ENCODE results near the gene ARHGAP10. TPM values are rescaled to one million over a fixed set of nuclear protein-coding genes. Genes with fewer than 3 reads are reported as not detected.

Gene ARHGAP10, protein sequence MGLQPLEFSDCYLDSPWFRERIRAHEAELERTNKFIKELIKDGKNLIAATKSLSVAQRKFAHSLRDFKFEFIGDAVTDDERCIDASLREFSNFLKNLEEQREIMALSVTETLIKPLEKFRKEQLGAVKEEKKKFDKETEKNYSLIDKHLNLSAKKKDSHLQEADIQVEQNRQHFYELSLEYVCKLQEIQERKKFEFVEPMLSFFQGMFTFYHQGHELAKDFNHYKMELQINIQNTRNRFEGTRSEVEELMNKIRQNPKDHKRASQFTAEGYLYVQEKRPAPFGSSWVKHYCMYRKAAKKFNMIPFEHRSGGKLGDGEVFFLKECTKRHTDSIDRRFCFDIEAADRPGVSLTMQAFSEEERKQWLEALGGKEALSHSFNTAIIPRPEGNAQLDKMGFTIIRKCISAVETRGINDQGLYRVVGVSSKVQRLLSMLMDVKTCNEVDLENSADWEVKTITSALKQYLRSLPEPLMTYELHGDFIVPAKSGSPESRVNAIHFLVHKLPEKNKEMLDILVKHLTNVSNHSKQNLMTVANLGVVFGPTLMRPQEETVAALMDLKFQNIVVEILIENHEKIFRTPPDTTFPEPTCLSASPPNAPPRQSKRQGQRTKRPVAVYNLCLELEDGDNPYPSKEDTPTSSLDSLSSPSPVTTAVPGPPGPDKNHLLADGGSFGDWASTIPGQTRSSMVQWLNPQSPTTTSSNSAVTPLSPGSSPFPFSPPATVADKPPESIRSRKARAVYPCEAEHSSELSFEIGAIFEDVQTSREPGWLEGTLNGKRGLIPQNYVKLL
- total RNA-seq (1 to 10 TPM; 8.6 to 9.7 TPM), polyA plus RNA-seq (14.0 TPM)

DNA sequence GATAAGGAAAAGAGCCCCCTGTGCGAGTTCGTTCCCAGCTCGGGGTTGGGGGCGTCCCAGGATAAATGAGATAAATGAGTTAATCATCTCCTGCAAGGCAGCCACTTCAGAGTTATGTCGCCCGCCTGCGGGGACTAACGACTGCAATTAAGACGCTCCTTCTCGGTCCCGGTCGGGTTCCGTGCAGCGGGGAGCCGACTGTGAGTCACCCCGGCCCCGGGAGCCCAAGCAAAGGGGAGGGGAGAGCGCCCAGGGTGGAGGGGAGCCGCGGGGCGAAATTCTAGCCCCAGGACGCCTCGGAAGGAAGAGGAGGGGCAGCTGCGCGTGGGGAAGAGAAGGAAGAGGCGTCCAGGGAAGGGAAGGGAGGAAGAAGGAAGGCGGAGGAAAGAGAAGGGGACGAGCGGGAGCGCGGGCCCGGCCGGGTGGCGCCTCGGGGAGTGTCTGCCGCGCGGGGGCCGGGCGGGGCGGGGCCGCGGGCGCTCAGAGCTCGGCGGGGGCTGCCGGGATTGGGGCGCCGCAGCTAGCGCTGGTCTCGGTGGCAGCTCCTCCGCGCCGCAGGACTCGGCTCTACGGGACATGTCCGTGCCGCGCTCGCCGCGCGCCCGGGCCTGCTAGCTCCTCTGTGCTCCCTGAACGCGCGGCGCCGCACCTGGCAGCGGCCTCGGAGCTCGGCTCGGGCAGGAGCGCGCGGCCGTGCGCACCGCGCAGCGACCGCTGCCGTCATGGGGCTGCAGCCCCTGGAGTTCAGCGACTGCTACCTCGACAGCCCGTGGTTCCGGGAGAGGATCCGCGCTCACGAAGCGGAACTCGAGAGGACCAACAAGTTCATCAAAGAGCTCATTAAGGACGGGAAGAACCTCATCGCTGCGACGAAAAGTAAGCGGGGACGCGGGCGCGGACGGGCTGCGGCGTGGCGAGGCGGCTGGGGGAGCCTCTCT, at the start of gene ARHGAP10:
TSS of gene ARHGAP10 (plus strand) at position 509 of the 938 bp plus-strand sequence. CDS start at position 723, 214 bp downstream.
- Mint-ChIP-seq H3K4me1 (peaks cover 40 to 50% (median 47%) of the 10 kb centered on the region in 3 donors), H3K36me3 (peaks cover 0 to 7% (median 0%) of the 10 kb centered on the region in 3 donors), H3K27ac (peak within 1 kb of the TSS; percentile 89 to 96 (median 93)), H3K4me3 (peak within 1 kb of the TSS; percentile 84 to 98 (median 93)), H3K9me3 (no peaks in the 10 kb centered on the region), H3K27me3 (no peaks in the 10 kb centered on the region)
- H3K36me3 ChIP-seq (ENCODE audit: insufficient read depth, low read length), result no peaks in the 10 kb centered on the region
- H3K4me3 ChIP-seq (ENCODE audit: low read length), result peak within 1 kb of the TSS; percentile 72
- peak within 1 kb of the TSS; percentile 47 for H3K27ac ChIP-seq (ENCODE audit: low read depth, low read length)
- peak; percentile 55 to 76 (median 61) for DNase-seq
- H3K9me3 ChIP-seq (ENCODE audit: low read length), result no peaks in the 10 kb centered on the region
- H3K4me1 ChIP-seq (ENCODE audit: insufficient read depth, low read length), result peaks cover 23% of the 10 kb centered on the region
- no peaks in the 10 kb centered on the region for H3K27me3 ChIP-seq (ENCODE audit: insufficient read depth, low read length, poor library complexity, severe bottlenecking)
- CTCF ChIA-PET, result interaction anchor here (0.9 to 3.4 kb wide), 12 partner anchors 9 to 134 kb away, joined by 3 to 34 read pairs (median 4); partner anchors contain the start of gene PRMT9
- POLR2A ChIA-PET, result interaction anchor here (0.6 to 2.0 kb wide), 8 partner anchors 10 to 711 kb away, joined by 3 to 16 read pairs (median 6); partner anchors contain the start of genes PRMT9 and TMEM184C

DNA sequence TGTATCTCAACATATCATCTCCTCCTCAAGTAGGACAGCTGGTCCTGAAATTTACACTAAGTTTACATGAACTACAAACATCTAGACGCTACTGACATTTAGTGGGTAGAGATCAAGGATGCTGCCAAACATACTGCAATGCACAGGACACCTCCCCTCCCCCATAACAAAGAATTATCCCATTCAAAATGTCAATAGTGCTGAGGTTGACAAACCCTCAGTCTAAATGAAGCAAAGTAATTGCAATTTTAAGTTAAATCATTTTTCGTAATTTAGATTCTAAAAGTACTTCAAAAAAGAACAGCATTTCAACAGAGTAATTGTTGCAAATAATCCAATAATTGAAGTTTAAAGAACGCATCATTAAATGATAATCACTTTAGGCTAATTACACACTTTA, 49.1 kb upstream of the ARHGAP10 start:
- H3K4me3 Mint-ChIP-seq, result peak overlapping the region; percentile 81 to 99 (median 96)
- DNase-seq, result no peak
- H3K9me3 Mint-ChIP-seq, result no peaks in the 10 kb centered on the region
- POLR2A ChIA-PET, result interaction anchor here (1.5 to 2.4 kb wide), 2 partner anchors 65 to 762 kb away, joined by 3 to 34 read pairs; partner anchors contain the start of gene TMEM184C
- H3K27me3 ChIP-seq (ENCODE audit: insufficient read depth, low read length, poor library complexity, severe bottlenecking), result no peaks in the 10 kb centered on the region
- CTCF ChIA-PET, result interaction anchor here (2.2 to 3.8 kb wide), 2 partner anchors 26 to 184 kb away, joined by 11 to 25 read pairs; no protein-coding TSS in a partner anchor
- no peak overlapping the region for H3K27ac ChIP-seq (ENCODE audit: low read depth, low read length)
- H3K4me1 ChIP-seq (ENCODE audit: insufficient read depth, low read length), result peaks cover 13% of the 10 kb centered on the region
- no peaks in the 10 kb centered on the region for H3K36me3 ChIP-seq (ENCODE audit: insufficient read depth, low read length)
- H3K27me3 Mint-ChIP-seq, result peaks cover 0 to 8% of the 10 kb centered on the region in 2 donors
- H3K36me3 Mint-ChIP-seq, result peaks cover 5 to 37% (median 11%) of the 10 kb centered on the region in 3 donors
- no peaks in the 10 kb centered on the region for H3K9me3 ChIP-seq (ENCODE audit: low read length)
- H3K4me3 ChIP-seq (ENCODE audit: low read length), result peak overlapping the region; percentile 81
- peak overlapping the region; percentile 91 to 99 (median 98) for H3K27ac Mint-ChIP-seq
- peaks cover 27 to 52% (median 36%) of the 10 kb centered on the region in 3 donors for H3K4me1 Mint-ChIP-seq

DNA sequence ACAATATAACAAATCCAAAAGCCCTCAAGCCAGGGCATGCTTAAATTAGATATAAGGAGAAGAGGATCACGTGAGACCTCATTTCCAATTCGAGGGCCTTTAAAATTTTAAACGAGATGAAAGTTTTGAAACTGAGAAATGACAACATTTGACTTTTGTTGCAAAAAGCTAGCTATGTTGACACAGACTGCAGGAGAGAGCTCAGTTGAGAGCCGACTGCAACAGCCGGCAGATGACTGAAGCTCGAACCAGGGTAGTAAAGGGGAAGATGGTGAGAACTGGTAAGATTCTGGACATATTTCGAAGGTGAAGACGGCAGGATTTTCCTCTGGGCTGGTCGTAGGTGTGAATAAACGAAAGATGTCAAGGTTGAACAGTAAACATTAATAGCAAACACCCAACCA, 48.7 kb upstream of the ARHGAP10 start:
- Histone ChIP-seq H3K9me3 (ENCODE audit: low read length) (no peaks in the 10 kb centered on the region), H3K4me1 (ENCODE audit: insufficient read depth, low read length) (peaks cover 13% of the 10 kb centered on the region), H3K27me3 (ENCODE audit: insufficient read depth, low read length, poor library complexity, severe bottlenecking) (no peaks in the 10 kb centered on the region), H3K36me3 (ENCODE audit: insufficient read depth, low read length) (no peaks in the 10 kb centered on the region), H3K27ac (ENCODE audit: low read depth, low read length) (peak overlapping the region; percentile 93), H3K4me3 (ENCODE audit: low read length) (peak overlapping the region; percentile 81)
- CTCF ChIA-PET, result interaction anchor here (1.3 to 3.8 kb wide), 3 partner anchors 26 to 184 kb away, joined by 3 to 25 read pairs (median 11); no protein-coding TSS in a partner anchor
- POLR2A ChIA-PET, result interaction anchor here (0.6 to 2.4 kb wide), 5 partner anchors 49 to 1746 kb away, joined by 3 to 34 read pairs (median 11); partner anchors contain the start of genes ARHGAP10 and TMEM184C
- Mint-ChIP-seq H3K27ac (peak overlapping the region; percentile 91 to 99 (median 98)), H3K4me3 (peak overlapping the region; percentile 81 to 99 (median 96)), H3K27me3 (peaks cover 0 to 8% of the 10 kb centered on the region in 2 donors), H3K36me3 (peaks cover 5 to 33% (median 9%) of the 10 kb centered on the region in 3 donors), H3K4me1 (peaks cover 27 to 49% (median 36%) of the 10 kb centered on the region in 3 donors), H3K9me3 (no peaks in the 10 kb centered on the region)
- peak in 1 of 5 donors; percentile 13 for DNase-seq

DNA sequence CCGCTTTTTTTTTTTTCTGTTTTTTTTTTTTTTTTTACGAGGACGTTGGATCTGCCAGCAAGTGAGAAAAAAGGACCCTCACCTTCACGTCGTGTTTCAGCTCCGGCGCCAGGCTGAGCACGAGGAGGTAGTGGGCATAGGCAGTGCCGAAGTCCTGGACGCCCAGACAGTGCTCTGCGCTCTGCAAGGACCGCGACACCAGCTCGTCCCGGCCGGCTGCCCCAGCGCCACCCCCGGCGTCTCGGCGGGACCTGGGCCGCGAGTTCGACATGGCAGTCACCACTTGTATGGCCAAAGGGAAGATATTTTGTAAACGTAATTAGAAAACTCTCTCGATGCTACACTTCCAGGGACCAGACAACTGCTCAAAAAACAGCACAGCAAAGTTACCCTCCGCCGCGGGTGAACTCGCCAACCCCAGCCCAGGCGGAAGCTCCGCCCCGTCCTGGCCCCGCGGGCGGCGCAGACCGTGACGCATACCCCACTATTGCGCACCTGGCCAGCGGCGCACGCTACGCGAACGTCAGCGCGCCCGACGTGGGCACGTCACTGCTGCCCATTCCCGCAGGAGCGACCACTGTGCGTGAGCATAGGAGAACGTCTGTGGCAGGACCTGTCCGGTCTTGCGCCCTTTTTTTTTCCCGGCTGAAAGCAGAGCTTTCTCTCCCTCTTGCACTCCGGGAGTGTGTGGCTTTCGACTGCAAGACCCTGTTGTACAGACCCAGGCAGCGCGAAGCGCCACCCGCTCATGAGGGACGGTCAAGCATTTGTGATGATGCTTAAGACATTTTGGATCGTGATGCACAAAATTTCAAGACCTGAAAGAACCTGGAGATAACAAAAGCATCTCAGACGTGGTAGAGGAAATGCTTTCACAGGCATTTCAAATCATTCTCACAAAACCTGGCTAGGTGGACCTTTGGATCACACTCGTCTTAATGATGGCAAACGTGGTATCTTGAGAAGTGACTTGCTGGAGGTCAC, 47.9 kb upstream of the ARHGAP10 start, which contains the start of gene PRMT9:
TSS of gene PRMT9 (minus strand) at position 447 of the 984 bp plus-strand sequence. CDS start at position 271, 176 bp downstream.
- POLR2A ChIA-PET, result interaction anchor here (0.5 to 2.4 kb wide), 9 partner anchors 40 to 1747 kb away, joined by 3 to 34 read pairs (median 5); partner anchors contain the start of genes ARHGAP10, NR3C2 and TMEM184C

DNA sequence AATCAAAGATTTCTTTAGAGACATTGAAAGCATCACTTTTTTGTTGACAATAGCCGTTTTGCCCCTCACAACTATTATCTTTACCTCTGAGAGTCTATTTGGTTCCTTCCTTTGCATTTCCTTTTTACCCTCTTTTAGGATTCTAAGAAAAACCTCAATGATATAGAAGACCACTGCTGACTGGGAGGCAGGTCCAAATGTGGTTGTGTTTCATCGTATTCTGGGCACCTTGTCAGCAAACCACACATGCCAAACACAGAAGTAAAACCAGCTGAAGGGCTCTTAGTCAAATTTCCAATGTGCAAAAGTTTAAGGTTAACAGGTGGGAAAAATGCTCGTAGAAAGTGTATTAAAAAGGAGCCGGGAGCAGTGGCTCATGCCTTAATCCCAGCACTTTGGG, 42.8 kb upstream of the ARHGAP10 start:
- Histone ChIP-seq H3K27me3 (ENCODE audit: insufficient read depth, low read length, poor library complexity, severe bottlenecking) (no peaks in the 10 kb centered on the region), H3K4me1 (ENCODE audit: insufficient read depth, low read length) (peaks cover 5% of the 10 kb centered on the region), H3K9me3 (ENCODE audit: low read length) (no peaks in the 10 kb centered on the region), H3K27ac (ENCODE audit: low read depth, low read length) (no peak overlapping the region), H3K36me3 (ENCODE audit: insufficient read depth, low read length) (no peaks in the 10 kb centered on the region), H3K4me3 (ENCODE audit: low read length) (no peak overlapping the region)
- POLR2A ChIA-PET, result no interaction called here
- Mint-ChIP-seq H3K9me3 (no peaks in the 10 kb centered on the region), H3K27me3 (peaks cover 5 to 43% of the 10 kb centered on the region in 2 donors), H3K4me3 (peak overlapping the region; percentile 14 to 66 (median 23)), H3K36me3 (peaks cover 0 to 4% (median 0%) of the 10 kb centered on the region in 3 donors), H3K27ac (peak overlapping the region; percentile 65 to 97 (median 90)), H3K4me1 (peaks cover 8 to 19% (median 14%) of the 10 kb centered on the region in 3 donors)
- DNase-seq, result no peak
- CTCF ChIA-PET, result interaction anchor here (1.1 kb wide), 1 partner anchor 178 kb away, joined by 3 read pairs; no protein-coding TSS in a partner anchor

More for the DNA sequence above, 47.9 kb upstream of the ARHGAP10 start, which contains the start of gene PRMT9:
- Mint-ChIP-seq H3K4me3 (peak within 1 kb of the TSS; percentile 81 to 99 (median 96)), H3K27ac (peak within 1 kb of the TSS; percentile 91 to 99 (median 98)), H3K4me1 (peaks cover 30 to 45% (median 43%) of the 10 kb centered on the region in 3 donors), H3K27me3 (peaks cover 0 to 10% of the 10 kb centered on the region in 2 donors), H3K36me3 (peaks cover 1 to 25% (median 2%) of the 10 kb centered on the region in 3 donors), H3K9me3 (no peaks in the 10 kb centered on the region)
- Histone ChIP-seq H3K4me1 (ENCODE audit: insufficient read depth, low read length) (peaks cover 13% of the 10 kb centered on the region), H3K36me3 (ENCODE audit: insufficient read depth, low read length) (no peaks in the 10 kb centered on the region), H3K27me3 (ENCODE audit: insufficient read depth, low read length, poor library complexity, severe bottlenecking) (no peaks in the 10 kb centered on the region), H3K9me3 (ENCODE audit: low read length) (no peaks in the 10 kb centered on the region), H3K27ac (ENCODE audit: low read depth, low read length) (peak within 1 kb of the TSS; percentile 93), H3K4me3 (ENCODE audit: low read length) (peak within 1 kb of the TSS; percentile 81)
- CTCF ChIA-PET, result interaction anchor here (0.8 to 3.8 kb wide), 5 partner anchors 25 to 183 kb away, joined by 3 to 25 read pairs (median 7); partner anchors contain the start of gene ARHGAP10
- DNase-seq, result peak; percentile 76 to 88 (median 85)

DNA sequence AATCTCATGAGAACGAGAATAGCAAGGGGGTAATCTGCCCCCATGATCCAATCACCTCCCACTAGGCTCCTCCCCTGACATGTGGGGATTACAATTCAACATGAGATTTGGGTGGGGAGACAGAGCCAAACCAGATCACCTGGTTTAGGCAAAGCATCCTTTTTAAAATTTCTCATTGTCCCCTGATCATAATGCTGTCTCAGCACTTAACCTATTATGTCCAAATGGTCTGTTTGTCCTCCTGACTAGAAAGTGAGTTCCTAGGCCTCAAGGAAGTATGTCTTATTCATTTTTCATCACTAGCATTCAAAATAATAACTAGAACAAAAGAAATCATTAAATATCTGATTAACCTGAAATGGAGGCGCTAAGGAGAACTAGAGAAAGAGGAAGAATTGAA, 40.1 kb upstream of the ARHGAP10 start:
- POLR2A ChIA-PET, result no interaction called here
- no peaks in the 10 kb centered on the region for H3K36me3 ChIP-seq (ENCODE audit: insufficient read depth, low read length)

More for the DNA sequence above, 40.1 kb upstream of the ARHGAP10 start:
- H3K27me3 ChIP-seq (ENCODE audit: insufficient read depth, low read length, poor library complexity, severe bottlenecking), result no peaks in the 10 kb centered on the region
- Mint-ChIP-seq H3K27me3 (peaks cover 6 to 47% of the 10 kb centered on the region in 2 donors), H3K27ac (peak overlapping the region in 1 of 8 donors; percentile 16), H3K4me3 (no peak overlapping the region), H3K36me3 (no peaks in the 10 kb centered on the region), H3K9me3 (no peaks in the 10 kb centered on the region), H3K4me1 (peaks cover 4 to 10% (median 5%) of the 10 kb centered on the region in 3 donors)
- CTCF ChIA-PET, result no interaction called here
- no peaks in the 10 kb centered on the region for H3K4me1 ChIP-seq (ENCODE audit: insufficient read depth, low read length)
- H3K27ac ChIP-seq (ENCODE audit: low read depth, low read length), result no peak overlapping the region
- no peaks in the 10 kb centered on the region for H3K9me3 ChIP-seq (ENCODE audit: low read length)
- no peak for DNase-seq
- H3K4me3 ChIP-seq (ENCODE audit: low read length), result no peak overlapping the region
